ENCODE measurements around the gene ILF3. TPM values are rescaled to one million over a fixed set of nuclear protein-coding genes. Genes with fewer than 3 reads are reported as not detected.

Gene ILF3
- total and polyA plus RNA-seq, 7 donors: 25.7 to 146 (median 86.1) TPM

DNA sequence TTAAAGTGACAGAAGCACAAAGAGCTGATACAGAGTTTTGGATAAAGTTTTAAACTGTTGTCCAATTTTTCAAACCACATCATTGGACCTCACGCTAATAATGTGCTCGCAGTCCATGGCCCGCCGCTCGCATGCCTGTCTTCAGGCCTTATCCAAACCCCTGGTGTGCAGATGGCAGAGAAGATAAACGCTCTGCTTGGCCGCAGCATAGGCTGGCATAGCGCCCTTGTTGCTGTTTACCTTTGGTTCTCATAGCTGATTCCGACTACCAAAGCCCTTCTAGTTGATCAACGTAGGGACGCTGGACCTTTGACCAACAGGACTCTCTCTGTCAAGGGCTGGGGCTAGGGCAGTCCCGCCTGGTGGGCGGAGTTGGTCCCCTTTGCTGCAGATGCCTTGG, 23.6 kb downstream of the ILF3 start:
- no peaks in the 10 kb centered on the region for H3K27me3 ChIP-seq
- WGBS, 2 donors: 86 to 93% methylated on average over 13 of the region's 13 CpGs
- no peak overlapping the region for H3K4me3 ChIP-seq
- H3K4me1 ChIP-seq: peaks cover 0 to 8% (median 0%) of the 10 kb centered on the region in 4 donors
- DNase-seq: no peak
- H3K9me3 ChIP-seq: no peaks in the 10 kb centered on the region
- no peak overlapping the region for H3K27ac ChIP-seq
- TF ChIP-seq, protein P1, sequence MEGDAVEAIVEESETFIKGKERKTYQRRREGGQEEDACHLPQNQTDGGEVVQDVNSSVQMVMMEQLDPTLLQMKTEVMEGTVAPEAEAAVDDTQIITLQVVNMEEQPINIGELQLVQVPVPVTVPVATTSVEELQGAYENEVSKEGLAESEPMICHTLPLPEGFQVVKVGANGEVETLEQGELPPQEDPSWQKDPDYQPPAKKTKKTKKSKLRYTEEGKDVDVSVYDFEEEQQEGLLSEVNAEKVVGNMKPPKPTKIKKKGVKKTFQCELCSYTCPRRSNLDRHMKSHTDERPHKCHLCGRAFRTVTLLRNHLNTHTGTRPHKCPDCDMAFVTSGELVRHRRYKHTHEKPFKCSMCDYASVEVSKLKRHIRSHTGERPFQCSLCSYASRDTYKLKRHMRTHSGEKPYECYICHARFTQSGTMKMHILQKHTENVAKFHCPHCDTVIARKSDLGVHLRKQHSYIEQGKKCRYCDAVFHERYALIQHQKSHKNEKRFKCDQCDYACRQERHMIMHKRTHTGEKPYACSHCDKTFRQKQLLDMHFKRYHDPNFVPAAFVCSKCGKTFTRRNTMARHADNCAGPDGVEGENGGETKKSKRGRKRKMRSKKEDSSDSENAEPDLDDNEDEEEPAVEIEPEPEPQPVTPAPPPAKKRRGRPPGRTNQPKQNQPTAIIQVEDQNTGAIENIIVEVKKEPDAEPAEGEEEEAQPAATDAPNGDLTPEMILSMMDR (IDR thresholded peaks at IDR 0.05): no peak
- TF ChIP-seq POLR2A (IDR thresholded peaks at IDR 0.05): no peak
- H3K36me3 ChIP-seq: peaks cover 49 to 87% (median 78%) of the 10 kb centered on the region in 4 donors
- intact Hi-C loops (cut with DNase I): no loop called here

DNA sequence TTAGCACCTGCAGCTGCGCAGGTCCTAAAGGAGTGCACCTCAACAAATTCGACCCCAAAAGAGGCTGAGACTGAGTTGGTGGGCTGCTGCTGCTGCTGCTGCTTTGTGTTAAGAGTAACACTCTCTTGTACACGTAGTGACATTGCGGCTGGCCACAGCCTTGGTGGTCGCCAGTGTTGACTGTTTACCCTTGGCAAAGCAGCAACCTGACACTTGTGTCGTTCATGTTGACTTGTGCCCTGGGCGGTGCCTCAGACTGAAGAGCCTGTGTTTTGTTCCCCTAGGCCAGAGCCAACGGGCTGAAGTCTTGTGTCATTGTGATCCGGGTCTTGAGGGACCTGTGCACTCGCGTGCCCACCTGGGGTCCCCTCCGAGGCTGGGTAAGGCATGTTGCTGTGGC, 24.7 kb downstream of the ILF3 start:
- Histone ChIP-seq H3K27me3 (no peaks in the 10 kb centered on the region), H3K4me3 (no peak overlapping the region), H3K9me3 (no peaks in the 10 kb centered on the region), H3K4me1 (no peaks in the 10 kb centered on the region), H3K36me3 (peaks cover 57 to 87% (median 79%) of the 10 kb centered on the region in 4 donors), H3K27ac (no peak overlapping the region)
- WGBS, 2 donors: 87 to 93% methylated on average over 12 of the region's 12 CpGs
- DNase-seq: no peak
- TF ChIP-seq, protein P1 (IDR thresholded peaks at IDR 0.05): no peak
- TF ChIP-seq EP300 (IDR thresholded peaks at IDR 0.05) (no peak), POLR2A (IDR thresholded peaks at IDR 0.05) (no peak), POLR2AphosphoS5 (IDR thresholded peaks at IDR 0.05) (no peak)
- intact Hi-C loops (cut with DNase I): no loop called here

- DNase-seq: no peak
- Histone ChIP-seq H3K4me3 (no peak overlapping the region), H3K27me3 (no peaks in the 10 kb centered on the region), H3K9me3 (no peaks in the 10 kb centered on the region), H3K36me3 (peaks cover 57 to 93% (median 87%) of the 10 kb centered on the region in 4 donors), H3K27ac (no peak overlapping the region), H3K4me1 (no peaks in the 10 kb centered on the region)
- intact Hi-C loops (cut with DNase I): no loop called here
- 94 to 96% methylated on average over 18 of the region's 18 CpGs for WGBS, 2 donors
- TF ChIP-seq, protein P1 (IDR thresholded peaks at IDR 0.05): no peak
- no peak for TF ChIP-seq EP300 (IDR thresholded peaks at IDR 0.05)
- no peak for TF ChIP-seq POLR2A (IDR thresholded peaks at IDR 0.05)
- TF ChIP-seq POLR2AphosphoS5 (IDR thresholded peaks at IDR 0.05): no peak
Measured at GRCh38 chr19:10679743-10680142, 25.6 kb downstream of the ILF3 start.

- intact Hi-C loops (cut with DNase I): no loop called here
- no peak for DNase-seq
- Histone ChIP-seq H3K27ac (no peak overlapping the region), H3K27me3 (no peaks in the 10 kb centered on the region), H3K4me3 (no peak overlapping the region), H3K9me3 (no peaks in the 10 kb centered on the region), H3K36me3 (peaks cover 57 to 97% (median 88%) of the 10 kb centered on the region in 4 donors), H3K4me1 (no peaks in the 10 kb centered on the region)
- TF ChIP-seq EP300 (IDR thresholded peaks at IDR 0.05) (no peak), POLR2A (IDR thresholded peaks at IDR 0.05) (no peak), POLR2AphosphoS5 (IDR thresholded peaks at IDR 0.05) (no peak)
- TF ChIP-seq, protein P1 (IDR thresholded peaks at IDR 0.05): no peak
- WGBS, 2 donors: 95 to 96% methylated on average over 15 of the region's 15 CpGs
Measured at GRCh38 chr19:10680545-10681135, 26.5 kb downstream of the ILF3 start.

GRCh38 chr19:10681658-10682057, 27.5 kb downstream of the ILF3 start:
- Histone ChIP-seq H3K4me1 (no peaks in the 10 kb centered on the region), H3K36me3 (peaks cover 57 to 100% (median 92%) of the 10 kb centered on the region in 4 donors), H3K27me3 (no peaks in the 10 kb centered on the region), H3K9me3 (no peaks in the 10 kb centered on the region), H3K4me3 (no peak overlapping the region), H3K27ac (no peak overlapping the region)
- DNase-seq: no peak
- intact Hi-C loops (cut with DNase I): no loop called here
- TF ChIP-seq EP300 (IDR thresholded peaks at IDR 0.05): no peak
- no peak for TF ChIP-seq POLR2A (IDR thresholded peaks at IDR 0.05)
- TF ChIP-seq POLR2AphosphoS5 (IDR thresholded peaks at IDR 0.05): no peak
- TF ChIP-seq, protein P1 (IDR thresholded peaks at IDR 0.05): no peak
- 93 to 94% methylated on average over 4 of the region's 4 CpGs for whole genome bisulfite sequencing, 2 donors
